Erythroblast (primary cell): Measurements from ENCODE around the gene XYLT1.

Experiments
- GATA1 ChIP-seq: IDR thresholded peaks from 2 replicates; pipeline ENCODE4 v1.6.1; 2011; ENCODE audit warnings: low read depth, mild to moderate bottlenecking, control low read depth, low read length, moderate library complexity
- POLR2A ChIP-seq: IDR thresholded peaks from 2 replicates; pipeline ENCODE4 v1.6.1; 2011; ENCODE audit warnings: mild to moderate bottlenecking, low read length

- TF ChIP-seq POLR2A (no peak), GATA1 (no peak)
Observed at GRCh38 chr16:17196526-17196925, 274.2 kb downstream of the XYLT1 start.
